Neural crest cell (in vitro differentiated cells): ENCODE data around the gene CDC42EP3. TPM values are rescaled to one million over a fixed set of nuclear protein-coding genes. Genes with fewer than 3 reads are reported as not detected.
A peak's percentile ranks its signal among the peaks of the same experiment; 100 is the strongest.

Experiments used
- DNase-seq: peaks from one replicate; pipeline ENCODE4 v3.0.0; 2021; ENCODE audit warnings: low read depth, mixed read lengths, low spot score
- H3K27ac Mint-ChIP-seq: one replicate; pipeline ENCODE4 v1.8.0; 2021; ENCODE audit warnings: mild to moderate bottlenecking, mixed read lengths; ENCODE audit not compliant: unreplicated experiment
- H3K27me3 Mint-ChIP-seq: 2 replicates; pipeline ENCODE4 v1.8.0; 2021; ENCODE audit warnings: low read depth, mild to moderate bottlenecking, mixed read lengths
- H3K36me3 Mint-ChIP-seq: 2 replicates; pipeline ENCODE4 v1.8.0; 2021; ENCODE audit warnings: low read depth, mild to moderate bottlenecking, mixed read lengths
- H3K4me1 Mint-ChIP-seq: 2 replicates; pipeline ENCODE4 v1.8.0; 2021; ENCODE audit warnings: mixed read lengths
- H3K4me3 Mint-ChIP-seq: one replicate; pipeline ENCODE4 v1.8.0; 2021; ENCODE audit warnings: mild to moderate bottlenecking, mixed read lengths
- H3K9me3 Mint-ChIP-seq: 2 replicates; pipeline ENCODE4 v1.8.0; 2021; ENCODE audit warnings: mixed read lengths
- long read RNA-seq: library from polyadenylated mRNA; unstranded; transcript quantifications from one replicate; pipeline ENCODE4 v2.0.0, GENCODE V29; 2020
- total RNA-seq: library from RNA; stranded (reverse); gene quantifications from 2 replicates; pipeline ENCODE4 v1.2.1, GENCODE V29; 2021
- TF ChIP-seq, protein P1 (sequence below): fragments of 200-600 bp; sonication (generic); conservative IDR thresholded peaks from 2 replicates; pipeline ENCODE4 v1.5.0; 2021; ENCODE audit warnings: antibody characterized with exemption, mild to moderate bottlenecking

Gene CDC42EP3
- total RNA-seq: 15.7 and 17.5 TPM in 2 replicates
- long read RNA-seq, full-length matches to known transcripts: 1 of 4 reads
- long read RNA-seq, partial matches to known transcripts: 0 of 4 reads
- long read RNA-seq, other reads (novel, unspliced or antisense): 3 of 4 reads

- DNase-seq: peak; percentile 43
- Mint-ChIP-seq H3K9me3 (no peaks in the 10 kb centered on the region), H3K27ac (peak within 1 kb of the TSS; percentile 10), H3K36me3 (no peaks in the 10 kb centered on the region), H3K27me3 (no peaks in the 10 kb centered on the region), H3K4me1 (peaks cover 30% of the 10 kb centered on the region), H3K4me3 (peak within 1 kb of the TSS; percentile 92)
- TF ChIP-seq, protein P1, sequence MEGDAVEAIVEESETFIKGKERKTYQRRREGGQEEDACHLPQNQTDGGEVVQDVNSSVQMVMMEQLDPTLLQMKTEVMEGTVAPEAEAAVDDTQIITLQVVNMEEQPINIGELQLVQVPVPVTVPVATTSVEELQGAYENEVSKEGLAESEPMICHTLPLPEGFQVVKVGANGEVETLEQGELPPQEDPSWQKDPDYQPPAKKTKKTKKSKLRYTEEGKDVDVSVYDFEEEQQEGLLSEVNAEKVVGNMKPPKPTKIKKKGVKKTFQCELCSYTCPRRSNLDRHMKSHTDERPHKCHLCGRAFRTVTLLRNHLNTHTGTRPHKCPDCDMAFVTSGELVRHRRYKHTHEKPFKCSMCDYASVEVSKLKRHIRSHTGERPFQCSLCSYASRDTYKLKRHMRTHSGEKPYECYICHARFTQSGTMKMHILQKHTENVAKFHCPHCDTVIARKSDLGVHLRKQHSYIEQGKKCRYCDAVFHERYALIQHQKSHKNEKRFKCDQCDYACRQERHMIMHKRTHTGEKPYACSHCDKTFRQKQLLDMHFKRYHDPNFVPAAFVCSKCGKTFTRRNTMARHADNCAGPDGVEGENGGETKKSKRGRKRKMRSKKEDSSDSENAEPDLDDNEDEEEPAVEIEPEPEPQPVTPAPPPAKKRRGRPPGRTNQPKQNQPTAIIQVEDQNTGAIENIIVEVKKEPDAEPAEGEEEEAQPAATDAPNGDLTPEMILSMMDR: no peak
Measured at GRCh38 chr2:37671009-37671815, at the start of gene CDC42EP3. TSS of gene CDC42EP3 (minus strand) at chr2:37671642. CDS start at chr2:37646587, 25,055 bp downstream.

GRCh38 chr2:37721201-37721560 lies 49.7 kb upstream of the CDC42EP3 start:
- peaks cover 7% of the 10 kb centered on the region for H3K9me3 Mint-ChIP-seq
- peaks cover 7% of the 10 kb centered on the region for H3K36me3 Mint-ChIP-seq
- H3K27me3 Mint-ChIP-seq: no peaks in the 10 kb centered on the region
- TF ChIP-seq, protein P1: no peak
- DNase-seq: no peak
- no peak overlapping the region for H3K4me3 Mint-ChIP-seq
- no peaks in the 10 kb centered on the region for H3K4me1 Mint-ChIP-seq
- no peak overlapping the region for H3K27ac Mint-ChIP-seq

DNA sequence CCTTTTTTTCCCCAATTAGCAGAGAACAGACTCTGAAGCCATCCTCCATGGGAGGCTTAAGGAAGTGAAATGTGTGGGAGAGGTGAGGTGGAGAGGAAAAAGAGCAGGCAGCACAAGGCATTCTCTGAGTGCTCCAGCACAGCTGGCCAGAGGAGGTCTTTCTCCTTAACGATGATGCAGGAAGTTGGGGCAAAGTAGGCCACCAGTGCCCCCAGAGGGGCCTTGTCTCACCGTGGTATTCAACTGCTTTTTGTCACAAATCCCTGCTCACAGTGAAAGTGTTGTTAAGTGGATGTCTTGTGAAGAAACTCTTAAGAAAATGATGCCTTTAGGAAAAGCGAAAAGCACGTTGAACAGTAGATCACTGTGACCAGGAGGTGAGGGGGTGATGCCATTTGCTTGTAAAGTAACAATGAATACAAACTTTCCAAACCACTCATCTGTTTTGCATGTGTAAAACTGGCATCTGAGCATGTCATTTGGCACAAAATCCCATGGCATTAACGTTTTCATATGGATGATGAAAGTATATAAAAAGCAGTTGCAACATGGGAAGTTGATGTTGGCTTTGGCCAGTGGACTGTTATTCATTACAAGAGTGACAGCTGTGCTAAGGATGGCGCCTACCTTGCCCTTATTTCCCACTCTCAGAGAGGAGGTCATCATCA lies 49.2 kb upstream of the CDC42EP3 start:
- TF ChIP-seq, protein P1: no peak
- no peaks in the 10 kb centered on the region for H3K27me3 Mint-ChIP-seq
- H3K4me1 Mint-ChIP-seq: no peaks in the 10 kb centered on the region
- no peak for DNase-seq
- peaks cover 8% of the 10 kb centered on the region for H3K9me3 Mint-ChIP-seq
- H3K27ac Mint-ChIP-seq: no peak overlapping the region
- H3K36me3 Mint-ChIP-seq: peaks cover 7% of the 10 kb centered on the region
- H3K4me3 Mint-ChIP-seq: no peak overlapping the region

- no peak overlapping the region for H3K4me3 Mint-ChIP-seq
- DNase-seq: no peak
- peaks cover 10% of the 10 kb centered on the region for H3K36me3 Mint-ChIP-seq
- no peak overlapping the region for H3K27ac Mint-ChIP-seq
- H3K27me3 Mint-ChIP-seq: no peaks in the 10 kb centered on the region
- no peaks in the 10 kb centered on the region for H3K4me1 Mint-ChIP-seq
- TF ChIP-seq, protein P1: no peak
- peaks cover 11% of the 10 kb centered on the region for H3K9me3 Mint-ChIP-seq
Measured at GRCh38 chr2:37718515-37719161, 47.2 kb upstream of the CDC42EP3 start.

DNA sequence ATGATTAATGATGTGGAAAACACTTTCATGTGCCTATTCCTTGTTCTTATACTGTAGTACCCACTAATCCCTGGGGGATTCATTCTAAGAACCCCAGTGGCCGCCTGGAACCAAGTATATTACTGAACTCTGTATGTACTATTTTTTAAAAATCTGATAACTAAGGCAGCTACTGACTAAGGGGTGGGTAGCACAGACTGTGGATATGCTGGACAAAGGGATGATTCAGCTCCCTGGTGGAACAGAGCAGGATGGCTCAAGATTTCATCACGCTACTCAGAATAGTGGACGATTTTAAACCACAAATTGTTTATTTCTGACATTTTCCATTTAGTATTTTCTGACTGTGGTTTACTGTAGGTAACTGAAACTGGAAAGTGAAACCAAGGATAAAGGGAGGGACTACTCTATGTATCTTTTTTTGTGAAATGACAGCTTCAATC lies 41.8 kb upstream of the CDC42EP3 start:
- no peak for DNase-seq
- H3K36me3 Mint-ChIP-seq: peaks cover 6% of the 10 kb centered on the region
- H3K9me3 Mint-ChIP-seq: peaks cover 8% of the 10 kb centered on the region
- no peaks in the 10 kb centered on the region for H3K27me3 Mint-ChIP-seq
- no peaks in the 10 kb centered on the region for H3K4me1 Mint-ChIP-seq
- no peak overlapping the region for H3K4me3 Mint-ChIP-seq
- no peak overlapping the region for H3K27ac Mint-ChIP-seq
- TF ChIP-seq, protein P1: no peak
